Stimulated activated CD4-positive, alpha-beta T cell treated with anti-CD3 and anti-CD28 coated beads, Interleukin-1b, Interleukin-23, amount 100 ng/mL, for 24 hours (primary cell): ENCODE measurements around the gene G6PC2.

Source experiments
- DNase-seq, 4 experiments: peaks; one replicate each; pipeline ENCODE4 v3.0.0-alpha.2; 2020; ENCODE audit warnings: low read depth in 4 of 4, low spot score in 1 of 4

Gene G6PC2

GRCh38 chr2:168944065-168944464 lies 43.0 kb downstream of the G6PC2 start:
- DNase-seq, result no peak

GRCh38 chr2:168945508-168945907 lies 44.4 kb downstream of the G6PC2 start:
- no peak for DNase-seq

- peak in 1 of 4 experiments; percentile 3 for DNase-seq
Measured at GRCh38 chr2:168948621-168949212, 47.6 kb downstream of the G6PC2 start.

GRCh38 chr2:168949324-168949723 lies 48.2 kb downstream of the G6PC2 start:
- no peak for DNase-seq

- DNase-seq, result no peak
Measured at GRCh38 chr2:168951871-168952270, 50.8 kb downstream of the G6PC2 start.

GRCh38 chr2:168952424-168952823 lies 51.3 kb downstream of the G6PC2 start:
- DNase-seq, result no peak

GRCh38 chr2:168954256-168954655 lies 53.2 kb downstream of the G6PC2 start:
- no peak for DNase-seq

GRCh38 chr2:168955321-168955720 lies 54.2 kb downstream of the G6PC2 start:
- no peak for DNase-seq

GRCh38 chr2:168956392-168956791 lies 55.3 kb downstream of the G6PC2 start:
- DNase-seq, result no peak
